C1 segment of cervical spinal cord (tissue), 14 donors: ENCODE measurements around the gene CACNA1D.
"Not testable (repeated sequence)": the region's sequence is repeated elsewhere in the genome, so short reads cannot be mapped to it uniquely, and the experiment has no call there.

Source experiments
- DNase-seq, 14 donors: peaks; one replicate each; lab custom pipeline; 2025; lab: John Stamatoyannopoulos, UW

The CACNA1D gene

GRCh38 chr3:53493963-53494791 lies at the start of gene CACNA1D:
Gene CACNA1D, plus strand, starts transcription at chr3:53494611. Its CDS starts 556 bp downstream, at chr3:53495167.
- peak in 5 of 14 donors; percentile 33 to 71 (median 39) for DNase-seq

DNA sequence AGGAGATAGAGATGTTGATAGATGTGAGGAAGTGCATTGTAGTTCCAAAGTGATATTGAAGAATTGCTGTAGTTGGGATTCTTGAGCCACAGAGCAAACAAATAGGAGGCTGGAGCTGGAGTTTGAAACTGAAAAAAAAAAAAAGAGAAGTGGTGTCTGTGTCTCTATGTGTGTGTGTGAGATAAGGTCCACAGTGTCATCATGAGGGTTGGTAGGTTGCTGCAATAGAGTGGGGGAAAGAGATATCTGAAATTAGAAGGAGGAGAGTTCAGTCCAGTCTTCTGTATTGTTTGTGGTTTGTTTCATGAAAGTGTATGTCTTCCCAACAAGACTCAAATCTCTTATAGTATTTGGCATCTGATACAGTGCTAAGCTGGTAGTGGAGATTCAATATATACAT lies 37.3 kb upstream of the CACNA1D start:
- DNase-seq, result no peak

DNA sequence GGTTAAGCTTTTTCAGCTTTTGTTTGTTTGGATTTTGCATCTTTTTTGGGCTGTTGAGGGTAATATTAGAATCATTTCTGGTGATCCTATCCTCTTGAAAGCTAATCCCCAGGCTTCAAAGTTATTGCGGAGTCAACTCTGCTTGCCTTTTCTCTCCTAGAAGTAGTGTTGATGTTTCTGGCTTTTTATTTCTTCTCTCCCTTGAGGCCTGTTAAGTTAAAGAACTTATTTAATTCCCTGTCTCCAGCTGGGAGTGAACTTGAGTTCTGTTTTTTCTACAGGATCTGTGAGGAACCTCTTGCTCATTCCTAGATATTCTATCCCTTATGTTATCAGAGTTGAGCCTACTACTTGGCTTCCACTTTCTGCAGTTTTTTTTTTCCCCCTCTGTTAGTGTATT lies 34.1 kb upstream of the CACNA1D start:
- DNase-seq, result no peak

- DNase-seq, result no peak
Observed at GRCh38 chr3:53464424-53464823, 30.0 kb upstream of the CACNA1D start.

GRCh38 chr3:53469758-53470157 lies 24.7 kb upstream of the CACNA1D start:
- DNase-seq, result not testable (repeated sequence)

DNA sequence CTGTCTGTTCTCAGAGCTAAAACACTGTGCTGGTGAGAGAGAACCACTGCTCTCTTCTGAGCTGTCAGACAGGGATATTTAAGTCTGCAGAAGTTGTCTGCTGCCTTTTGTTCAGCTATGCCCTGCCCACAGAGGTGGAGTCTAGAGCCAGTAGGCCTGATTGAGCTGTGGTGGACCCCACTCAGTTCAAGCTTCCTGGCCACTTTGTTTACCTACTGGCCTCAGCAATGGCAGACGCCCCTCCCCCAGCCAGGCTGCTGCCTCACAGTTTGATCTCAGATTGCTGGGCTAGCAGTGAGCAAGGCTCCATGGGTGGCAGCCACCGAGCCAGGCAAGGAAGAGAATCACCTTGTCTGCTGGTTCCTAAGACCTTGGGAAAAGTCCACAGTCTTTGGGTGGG lies 21.0 kb upstream of the CACNA1D start:
- DNase-seq, result no peak

DNA sequence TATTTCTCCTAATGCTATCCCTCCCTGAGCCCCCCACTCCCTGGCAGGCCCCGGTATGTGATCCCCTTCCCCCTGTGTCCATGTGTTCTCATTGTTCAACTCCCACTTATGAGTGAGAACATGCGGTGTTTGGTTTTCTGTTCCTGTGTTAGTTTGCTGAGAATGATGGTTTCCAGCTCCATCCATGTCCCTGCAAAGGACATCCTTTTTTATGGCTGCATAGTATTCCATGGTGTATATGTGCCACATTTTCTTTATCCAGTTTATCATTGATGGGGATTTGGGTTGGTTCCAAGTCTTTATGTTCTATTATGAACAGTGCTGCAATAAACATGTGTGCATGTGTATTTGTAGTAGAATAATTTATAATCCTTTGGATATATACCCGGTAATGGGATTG lies 18.0 kb upstream of the CACNA1D start:
- DNase-seq, result not testable (repeated sequence)

- DNase-seq, result not testable (repeated sequence)
Observed at GRCh38 chr3:53477689-53478088, 16.7 kb upstream of the CACNA1D start.

DNA sequence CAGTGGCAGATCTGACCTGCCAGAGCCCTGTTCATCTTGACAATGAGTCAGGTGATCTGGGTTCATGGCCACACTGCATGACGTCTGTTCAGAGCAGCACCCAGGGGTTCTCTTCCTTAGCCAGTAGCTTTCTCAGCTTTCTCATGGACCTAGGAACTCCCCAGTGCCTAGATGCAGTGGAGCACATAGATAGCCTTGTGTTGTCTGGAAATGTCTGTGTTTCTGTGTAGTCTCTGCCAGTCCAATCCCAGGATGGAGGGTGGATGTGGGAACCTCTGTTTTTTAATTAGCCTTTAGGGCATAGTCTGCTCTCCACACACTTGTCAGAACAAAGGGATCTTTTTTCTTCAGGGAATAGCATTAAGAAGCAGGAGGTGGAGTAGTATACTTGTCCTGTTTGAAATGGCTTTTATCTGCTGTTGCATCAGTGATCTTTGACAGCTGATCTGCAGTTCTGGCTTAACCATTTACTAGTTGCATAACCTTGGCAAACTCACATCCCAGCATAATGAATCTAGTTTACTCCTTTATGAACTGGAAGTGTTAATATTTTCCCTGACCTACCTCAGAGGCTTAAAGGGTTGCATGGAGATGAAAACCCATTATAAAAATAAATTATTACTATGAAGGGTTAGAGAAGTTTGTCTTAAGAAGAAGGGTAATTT lies 16.1 kb upstream of the CACNA1D start:
- DNase-seq, result no peak

- DNase-seq, result no peak
Observed at GRCh38 chr3:53478921-53479664, 15.3 kb upstream of the CACNA1D start.

DNA sequence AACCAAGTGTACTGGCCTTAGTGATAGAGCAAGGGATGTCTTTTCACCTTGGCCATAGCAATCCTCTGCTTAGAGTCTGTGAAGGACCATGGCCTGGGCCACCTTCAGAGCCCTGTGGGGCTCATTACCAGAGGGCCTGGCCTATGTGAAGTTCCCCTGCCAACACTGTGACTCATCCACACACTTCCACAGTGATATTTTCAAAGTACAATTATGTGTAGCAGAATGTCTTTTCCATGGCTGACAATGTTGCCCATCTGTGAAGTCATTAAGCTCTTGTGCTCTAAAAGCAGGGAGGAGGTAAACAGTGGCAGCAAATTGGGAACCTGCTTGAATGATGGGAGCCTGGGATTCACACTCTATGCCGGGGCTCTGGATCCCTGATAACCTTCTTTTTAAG lies 12.2 kb upstream of the CACNA1D start:
- no peak for DNase-seq

DNA sequence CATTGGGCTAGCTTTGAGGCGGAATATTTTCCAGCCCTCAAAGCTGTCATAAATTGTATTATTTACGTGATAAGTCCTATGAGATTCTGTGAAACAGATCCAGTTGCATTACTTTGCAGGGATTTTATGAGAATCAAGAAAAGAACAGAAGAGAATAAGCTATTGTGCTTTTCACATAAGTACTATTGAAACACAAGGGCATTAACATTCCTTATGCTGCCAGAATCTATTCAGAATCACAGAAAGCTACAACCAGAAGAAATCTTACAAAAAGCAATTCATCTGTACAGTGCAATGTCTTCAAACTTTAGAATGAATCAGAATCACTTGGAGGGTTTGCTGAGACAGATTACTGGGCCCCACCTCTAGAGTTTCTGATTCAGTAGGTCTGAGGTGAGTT lies 10.6 kb upstream of the CACNA1D start:
- DNase-seq, result no peak

GRCh38 chr3:53484984-53485383 lies 9.4 kb upstream of the CACNA1D start:
- DNase-seq, result no peak

DNA sequence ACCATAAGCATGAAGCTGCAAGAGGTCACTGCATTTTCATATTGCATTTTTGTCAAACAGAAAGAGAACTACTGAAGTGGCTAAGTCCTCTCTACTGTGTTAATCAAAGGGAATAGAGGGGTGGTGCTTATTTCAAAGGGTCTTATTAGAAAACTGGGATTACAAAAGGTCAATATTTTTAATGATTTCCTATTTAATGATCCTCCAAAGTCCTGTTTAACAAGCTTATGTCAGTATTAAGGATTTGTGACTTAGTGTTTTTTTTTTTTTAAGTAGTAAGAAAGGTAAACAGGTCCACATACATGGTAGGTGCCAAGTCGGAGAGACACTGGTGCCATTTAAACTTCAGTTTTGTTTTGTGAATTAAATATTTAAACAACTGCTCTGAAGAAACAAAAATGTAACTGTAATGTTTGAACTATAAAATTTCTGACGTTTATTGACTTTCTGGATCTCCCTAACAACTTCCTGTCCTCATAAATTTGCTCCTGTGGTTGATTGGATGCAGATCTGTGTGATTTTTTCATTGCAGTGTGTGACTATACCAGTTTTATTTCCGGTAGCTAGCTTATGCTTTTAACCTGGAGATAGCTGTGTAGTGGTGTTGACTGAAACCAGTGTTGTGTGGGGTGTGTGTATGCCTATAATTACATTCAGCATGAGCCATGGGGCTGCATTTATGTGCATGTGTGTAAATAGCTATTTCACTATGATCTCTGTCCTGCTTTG lies 8.6 kb upstream of the CACNA1D start:
- DNase-seq, result no peak

DNA sequence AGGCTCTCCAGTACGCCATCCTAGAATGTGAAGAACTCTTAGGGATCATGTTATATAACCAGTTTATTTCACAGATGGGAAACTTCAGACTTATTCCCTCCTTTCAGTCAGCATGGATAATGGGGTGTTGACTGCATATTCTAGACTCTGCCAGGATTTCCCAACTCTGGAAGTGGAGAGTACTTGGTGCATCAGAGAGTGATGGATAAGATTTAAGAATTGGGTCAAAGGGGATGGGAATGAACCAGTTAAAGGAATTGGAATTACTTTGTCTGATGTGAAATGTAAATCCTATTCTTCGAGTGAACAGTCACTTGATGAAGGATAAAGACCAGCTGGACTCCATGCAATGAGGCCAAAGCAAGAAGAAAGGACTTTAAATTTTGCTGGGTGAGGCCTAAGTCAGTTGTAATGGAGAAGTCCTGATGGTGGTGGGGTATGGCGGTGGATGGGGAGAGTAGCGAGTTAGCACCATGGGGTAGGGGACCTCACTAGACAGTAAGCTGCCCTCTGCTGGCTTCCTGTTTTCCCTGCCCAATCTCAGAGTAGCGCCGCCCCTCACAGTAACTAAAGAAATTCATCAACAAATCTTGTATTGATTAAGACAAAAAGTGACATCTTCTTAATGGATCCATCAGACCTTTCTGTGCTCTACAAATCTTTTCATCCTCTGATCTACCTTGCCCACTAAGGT lies 7.3 kb upstream of the CACNA1D start:
- DNase-seq, result no peak

GRCh38 chr3:53489386-53489785 lies 5.0 kb upstream of the CACNA1D start:
- no peak for DNase-seq

DNA sequence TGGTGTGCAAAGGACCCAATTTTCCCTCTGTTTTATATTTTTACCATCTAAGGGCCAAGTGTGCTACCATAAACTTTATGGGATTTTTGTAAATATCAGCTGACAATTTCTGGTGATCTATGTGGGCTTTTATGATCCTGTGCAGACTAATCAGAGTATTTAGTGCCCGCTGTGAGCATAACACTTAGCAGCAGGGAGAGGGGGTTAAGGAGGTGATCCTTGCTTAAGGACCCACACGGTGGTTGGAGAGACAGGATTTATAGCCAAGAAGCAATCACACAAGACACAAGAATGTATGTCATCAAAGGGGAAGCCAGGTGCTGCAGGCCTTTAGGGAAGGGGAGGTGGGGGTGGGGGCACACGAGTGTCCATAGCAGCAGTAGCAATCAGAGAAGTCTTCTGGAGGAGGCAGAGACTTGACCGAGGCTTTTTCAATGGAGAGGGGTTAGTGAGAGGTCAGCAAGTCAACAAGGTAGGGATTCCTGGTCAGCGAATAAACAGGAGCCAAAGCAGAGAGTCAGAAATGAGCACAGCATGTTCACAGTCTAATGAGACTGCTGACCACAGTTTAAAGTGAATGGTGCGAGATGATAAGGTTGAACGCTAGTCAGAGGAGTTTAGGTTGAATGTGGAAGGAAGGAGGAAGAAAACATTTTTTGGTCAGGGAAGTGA lies 4.5 kb upstream of the CACNA1D start:
- no peak for DNase-seq

DNA sequence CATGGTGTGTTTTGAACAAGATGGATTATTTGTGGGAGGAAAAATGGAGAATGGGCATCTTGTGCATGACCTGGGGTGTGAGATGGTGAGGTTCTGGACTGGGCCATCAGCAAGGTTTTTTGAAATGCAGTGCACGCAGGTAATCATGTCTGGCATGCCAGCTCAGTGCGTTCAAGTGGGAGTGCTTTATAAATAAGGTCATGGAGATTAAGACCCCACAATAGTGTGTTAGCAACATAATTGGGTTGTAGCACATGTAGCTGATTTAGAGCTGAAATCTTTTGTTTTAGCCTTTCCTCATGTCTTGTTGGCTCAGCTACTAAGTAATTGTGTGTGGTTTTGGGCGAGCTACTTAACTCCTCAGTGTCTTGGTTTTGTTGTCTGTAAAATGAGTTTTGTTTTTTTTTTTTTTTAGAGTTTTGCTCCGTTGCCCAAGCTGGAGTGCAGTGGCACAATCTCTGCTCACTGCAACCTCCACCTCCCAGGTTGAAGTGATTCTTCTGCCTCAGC lies 3.9 kb upstream of the CACNA1D start:
- no peak for DNase-seq

GRCh38 chr3:53491276-53491675 lies 3.1 kb upstream of the CACNA1D start:
- no peak for DNase-seq

DNA sequence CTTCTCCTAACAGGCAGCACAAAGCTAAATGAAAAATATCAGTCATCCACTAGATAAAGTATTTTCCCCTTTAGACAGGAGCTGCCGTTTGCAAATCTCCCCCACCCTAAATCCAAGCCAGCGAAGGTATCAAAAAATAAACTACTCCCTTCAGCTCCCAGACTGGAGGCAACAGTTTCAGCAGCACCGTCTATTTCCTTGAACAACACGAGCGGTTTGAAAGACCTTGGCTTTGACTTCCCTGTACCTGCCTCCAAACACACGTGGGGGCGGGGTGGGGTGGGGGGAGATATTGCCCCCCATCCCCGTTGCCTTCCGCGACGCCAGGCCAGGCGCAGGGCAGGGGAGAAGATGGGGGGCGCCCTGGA lies 832 bp upstream of the CACNA1D start:
- DNase-seq, result peak in 1 of 14 donors; percentile 33
